GDM1 (cell line): ENCODE data around the gene CHRND.
"Not testable (repeated sequence)": the region's sequence is repeated elsewhere in the genome, so short reads cannot be mapped to it uniquely, and the experiment has no call there.

Source experiments
- DNase-seq: peaks from one replicate; lab custom pipeline; 2025; lab: John Stamatoyannopoulos, UW

The CHRND gene

DNA sequence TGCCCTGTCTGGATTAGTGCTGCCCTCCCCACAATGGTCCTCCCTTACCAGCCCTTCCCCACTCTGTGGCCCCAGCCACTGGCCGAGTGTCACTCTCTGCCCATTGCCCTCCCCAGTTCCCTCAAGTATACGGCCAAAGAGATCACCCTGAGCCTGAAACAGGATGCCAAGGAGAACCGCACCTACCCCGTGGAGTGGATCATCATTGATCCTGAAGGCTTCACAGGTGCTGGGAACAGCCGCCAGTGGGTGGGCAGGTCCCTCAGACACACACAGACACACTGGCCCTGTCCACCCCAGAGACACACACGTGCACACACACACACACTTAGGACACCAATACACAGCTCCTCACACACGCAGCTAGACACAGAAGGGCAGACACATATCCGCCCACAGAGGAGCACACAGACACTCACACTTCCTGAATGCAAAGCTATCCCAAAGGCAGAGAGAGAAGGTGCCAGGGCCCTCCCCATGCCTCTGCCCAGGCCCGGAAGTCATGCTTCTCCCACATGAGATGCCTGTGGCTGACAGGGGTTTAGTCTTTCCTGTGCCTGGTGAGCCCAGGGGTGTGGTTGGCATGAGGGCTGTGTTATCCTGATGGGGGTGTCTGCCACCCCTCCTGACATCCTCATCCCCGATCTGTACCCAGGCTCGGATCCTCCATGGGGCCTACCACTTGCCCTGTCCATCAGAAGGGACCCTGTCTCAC is 2.9 kb downstream of the CHRND start:
- no peak for DNase-seq

- no peak for DNase-seq
These were observed 4.0 kb downstream of the CHRND start for GRCh38 chr2:232529806-232530547.

- DNase-seq: no peak
These were observed 4.8 kb downstream of the CHRND start for GRCh38 chr2:232530626-232531260.

DNA sequence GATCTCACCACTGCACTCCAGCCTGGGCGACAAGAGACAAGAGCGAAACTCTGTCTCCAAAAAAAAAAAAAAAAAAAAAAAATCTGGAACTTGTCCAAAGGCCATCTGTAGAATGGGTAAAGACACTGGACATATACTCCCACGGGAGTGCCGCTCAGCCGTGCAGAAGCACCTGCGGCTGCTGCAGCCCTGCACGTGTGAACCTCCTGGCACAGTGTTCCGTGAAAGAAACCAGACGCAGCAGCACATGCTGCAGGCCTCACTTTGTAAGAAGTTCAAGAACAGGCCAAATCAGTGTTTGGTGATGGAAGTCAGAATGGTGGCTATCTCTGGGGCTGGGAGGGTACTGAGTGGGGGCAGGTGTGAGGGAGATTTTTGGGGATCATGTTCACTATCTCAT is 6.5 kb downstream of the CHRND start:
- DNase-seq: no peak

GRCh38 chr2:232532821-232533220 is 6.9 kb downstream of the CHRND start:
- DNase-seq: not testable (repeated sequence)

DNA sequence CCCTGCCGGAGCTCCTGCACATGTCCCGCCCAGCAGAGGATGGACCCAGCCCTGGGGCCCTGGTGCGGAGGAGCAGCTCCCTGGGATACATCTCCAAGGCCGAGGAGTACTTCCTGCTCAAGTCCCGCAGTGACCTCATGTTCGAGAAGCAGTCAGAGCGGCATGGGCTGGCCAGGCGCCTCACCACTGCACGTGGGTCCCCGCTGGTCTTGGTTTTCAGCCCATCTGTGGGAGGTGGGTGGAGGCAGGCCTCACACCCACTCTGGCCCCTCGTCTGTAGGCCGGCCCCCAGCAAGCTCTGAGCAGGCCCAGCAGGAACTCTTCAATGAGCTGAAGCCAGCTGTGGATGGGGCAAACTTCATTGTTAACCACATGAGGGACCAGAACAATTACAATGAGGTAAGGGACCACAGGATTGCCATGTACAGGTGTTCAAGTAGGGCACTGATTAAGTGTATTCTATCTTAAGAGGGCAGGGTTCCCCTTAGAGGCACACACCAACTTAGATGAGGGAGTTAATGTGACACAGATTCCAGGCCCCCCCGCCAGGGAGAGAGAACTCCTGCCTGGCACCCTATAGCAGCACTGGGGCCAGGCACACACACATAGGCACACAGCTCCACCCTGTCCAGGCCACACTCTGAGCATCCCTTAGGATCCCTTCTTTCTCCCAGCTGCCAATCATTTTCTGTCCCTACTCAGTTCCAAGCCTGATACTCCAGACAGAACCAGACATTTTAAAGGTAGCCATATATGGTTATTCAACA is 8.2 kb downstream of the CHRND start:
- no peak for DNase-seq

DNA sequence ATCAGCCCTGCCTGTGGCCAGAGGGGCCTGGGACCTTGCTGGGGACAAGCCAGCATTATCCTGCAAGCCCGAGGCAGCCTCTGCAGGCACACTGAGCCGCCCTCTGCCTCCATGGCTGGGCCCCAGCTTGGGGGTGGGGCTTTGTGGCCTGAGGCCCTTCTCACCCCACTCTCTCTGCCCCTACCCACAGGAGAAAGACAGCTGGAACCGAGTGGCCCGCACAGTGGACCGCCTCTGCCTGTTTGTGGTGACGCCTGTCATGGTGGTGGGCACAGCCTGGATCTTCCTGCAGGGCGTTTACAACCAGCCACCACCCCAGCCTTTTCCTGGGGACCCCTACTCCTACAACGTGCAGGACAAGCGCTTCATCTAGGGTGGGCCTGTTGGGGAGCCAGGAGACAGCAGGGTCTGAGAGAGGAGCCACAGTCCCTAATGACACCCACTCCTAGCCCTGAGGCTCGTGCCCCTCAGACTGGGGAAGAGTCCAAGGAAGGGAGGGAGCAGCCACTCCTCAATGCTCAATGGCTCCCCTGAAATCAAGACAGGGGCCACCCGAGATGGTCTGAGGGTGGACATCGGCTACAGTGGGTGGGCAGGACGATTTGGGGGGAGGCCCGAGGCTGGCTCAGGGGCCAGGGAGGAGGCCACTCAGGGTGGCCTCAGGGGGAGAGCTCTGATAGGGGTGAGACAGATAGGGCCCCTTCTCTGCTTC is 9.1 kb downstream of the CHRND start:
- DNase-seq: no peak

DNA sequence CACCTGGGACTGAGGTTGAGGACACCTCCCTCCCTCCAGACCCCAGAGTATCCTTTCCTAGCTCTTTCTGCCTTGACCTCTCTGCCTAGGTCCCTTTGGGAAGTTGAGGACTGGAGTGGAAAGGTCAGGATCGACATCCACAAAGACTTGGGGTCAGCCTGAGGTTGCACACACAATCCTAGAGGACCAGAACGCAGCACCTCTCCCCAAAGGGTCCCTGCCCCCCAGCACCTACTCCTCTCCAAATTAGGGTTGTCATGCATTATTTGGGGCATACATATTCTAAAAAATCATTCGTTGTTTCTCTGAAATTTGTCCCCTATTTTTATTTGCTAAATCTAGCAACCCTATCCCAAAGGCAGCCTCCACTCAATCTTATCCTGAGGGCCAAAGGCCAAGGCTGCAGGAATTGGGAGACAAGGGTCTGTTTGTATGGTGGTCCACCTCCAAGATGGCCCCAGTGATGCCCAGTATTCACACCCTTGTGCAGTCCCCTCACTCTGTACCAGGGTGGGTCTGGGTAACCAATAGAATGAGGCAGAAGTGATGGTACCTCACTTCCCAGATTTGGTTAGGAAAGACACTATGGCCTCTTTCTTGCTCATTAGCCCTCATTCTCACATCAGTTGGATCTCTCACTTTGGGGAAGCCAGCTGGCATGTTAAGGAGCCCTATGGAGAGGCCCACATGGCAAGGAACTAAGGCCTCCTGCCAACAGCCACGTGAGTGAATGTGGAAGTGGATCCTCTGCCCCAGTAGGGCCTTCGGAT is 10.0 kb downstream of the CHRND start:
- no peak for DNase-seq

GRCh38 chr2:232537079-232537478 is 11.1 kb downstream of the CHRND start:
- DNase-seq: no peak

DNA sequence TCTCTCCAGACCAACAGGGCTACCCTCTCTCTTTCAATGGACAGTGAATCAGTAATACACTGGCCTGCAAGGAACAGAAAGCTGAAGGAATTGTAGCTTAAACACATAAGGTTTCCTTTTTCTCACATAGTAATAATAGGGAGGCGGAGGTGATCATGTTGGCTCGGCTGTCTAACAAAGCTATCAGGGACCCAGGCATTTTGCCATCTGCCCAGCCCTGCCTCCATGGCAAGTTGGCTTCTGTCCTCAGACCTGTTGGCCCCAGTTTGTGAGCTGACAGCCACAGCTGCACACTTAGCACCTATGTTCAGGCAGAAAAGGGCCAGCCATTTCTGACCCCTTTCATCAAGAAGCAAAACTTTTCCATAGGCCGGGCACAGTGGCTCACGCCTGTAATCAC is 11.5 kb downstream of the CHRND start:
- DNase-seq: no peak

- DNase-seq: peak; percentile 10
These were observed 12.7 kb downstream of the CHRND start for GRCh38 chr2:232538671-232539070.

DNA sequence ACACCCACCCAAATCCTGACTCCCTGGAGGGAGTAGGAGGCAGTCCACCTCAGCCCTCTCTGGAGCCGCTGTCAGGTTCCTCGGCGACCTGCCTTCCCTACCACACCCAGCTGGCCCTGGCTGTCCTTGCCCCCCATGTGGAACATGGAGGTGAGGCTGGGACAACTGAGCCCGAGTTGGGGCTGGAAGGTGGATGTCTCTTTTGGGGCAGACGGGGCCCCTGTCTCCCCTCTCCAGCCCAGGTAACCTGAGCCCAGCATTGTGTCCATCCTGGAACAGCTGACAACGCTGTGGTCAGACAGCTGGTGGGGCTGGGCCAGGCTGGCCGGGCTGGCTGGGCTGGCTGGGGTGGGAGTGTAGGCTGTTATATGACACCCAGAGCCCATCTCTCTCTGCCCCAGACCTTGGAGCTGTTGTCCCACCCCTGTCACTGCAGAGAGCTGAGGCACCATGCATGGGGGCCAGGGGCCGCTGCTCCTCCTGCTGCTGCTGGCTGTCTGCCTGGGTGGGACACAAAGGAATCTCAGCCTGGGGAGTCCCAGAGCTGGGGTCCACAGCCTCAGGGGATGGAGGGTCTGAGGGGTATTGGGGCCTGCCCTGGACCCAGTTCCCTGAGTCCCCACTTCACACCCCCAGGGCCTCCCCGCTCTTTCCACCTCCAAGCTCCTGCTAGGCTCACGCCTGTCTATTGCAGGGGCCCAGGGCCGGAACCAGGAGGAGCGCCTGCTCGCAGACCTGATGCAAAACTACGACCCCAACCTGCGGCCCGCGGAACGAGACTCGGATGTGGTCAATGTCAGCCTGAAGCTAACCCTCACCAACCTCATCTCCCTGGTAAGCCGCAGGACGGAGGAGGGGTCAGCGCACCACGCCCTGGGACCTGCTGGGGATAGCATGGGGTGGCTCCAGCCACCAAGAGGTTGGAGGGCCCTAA is 13.6 kb downstream of the CHRND start, which contains the start of gene CHRNG:
CHRNG (plus strand) TSS at position 395 of the 934 bp plus-strand sequence; CDS start at position 451, 56 bp downstream.
- DNase-seq: no peak

DNA sequence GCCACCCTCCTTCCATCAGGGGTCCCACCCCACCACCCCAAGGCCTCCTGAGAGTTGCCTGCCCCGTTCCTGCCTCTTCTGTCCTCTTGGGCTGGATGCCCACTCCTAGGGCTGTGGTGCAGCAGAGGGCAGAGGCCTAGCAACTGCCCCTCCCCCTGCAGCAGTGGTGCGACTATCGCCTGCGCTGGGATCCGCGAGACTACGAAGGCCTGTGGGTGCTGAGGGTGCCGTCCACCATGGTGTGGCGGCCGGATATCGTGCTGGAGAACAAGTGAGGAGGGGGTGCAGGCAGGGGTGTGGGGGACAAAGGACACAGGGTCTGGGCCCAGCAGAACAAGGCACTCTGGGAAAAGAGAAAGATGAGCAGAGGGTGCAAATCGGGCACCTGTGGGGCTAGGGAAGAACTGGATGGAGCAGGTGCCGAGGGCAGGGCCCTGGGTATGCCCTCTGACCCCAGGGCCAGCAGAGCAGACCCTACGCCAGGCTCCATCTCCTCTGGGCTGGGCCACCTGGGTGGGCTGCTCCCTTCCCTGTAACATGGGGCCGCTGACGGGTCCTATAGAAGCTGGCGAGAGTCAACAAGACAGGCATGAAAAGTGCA is 14.6 kb downstream of the CHRND start:
- no peak for DNase-seq

GRCh38 chr2:232541195-232541960 is 15.4 kb downstream of the CHRND start:
- DNase-seq: no peak

DNA sequence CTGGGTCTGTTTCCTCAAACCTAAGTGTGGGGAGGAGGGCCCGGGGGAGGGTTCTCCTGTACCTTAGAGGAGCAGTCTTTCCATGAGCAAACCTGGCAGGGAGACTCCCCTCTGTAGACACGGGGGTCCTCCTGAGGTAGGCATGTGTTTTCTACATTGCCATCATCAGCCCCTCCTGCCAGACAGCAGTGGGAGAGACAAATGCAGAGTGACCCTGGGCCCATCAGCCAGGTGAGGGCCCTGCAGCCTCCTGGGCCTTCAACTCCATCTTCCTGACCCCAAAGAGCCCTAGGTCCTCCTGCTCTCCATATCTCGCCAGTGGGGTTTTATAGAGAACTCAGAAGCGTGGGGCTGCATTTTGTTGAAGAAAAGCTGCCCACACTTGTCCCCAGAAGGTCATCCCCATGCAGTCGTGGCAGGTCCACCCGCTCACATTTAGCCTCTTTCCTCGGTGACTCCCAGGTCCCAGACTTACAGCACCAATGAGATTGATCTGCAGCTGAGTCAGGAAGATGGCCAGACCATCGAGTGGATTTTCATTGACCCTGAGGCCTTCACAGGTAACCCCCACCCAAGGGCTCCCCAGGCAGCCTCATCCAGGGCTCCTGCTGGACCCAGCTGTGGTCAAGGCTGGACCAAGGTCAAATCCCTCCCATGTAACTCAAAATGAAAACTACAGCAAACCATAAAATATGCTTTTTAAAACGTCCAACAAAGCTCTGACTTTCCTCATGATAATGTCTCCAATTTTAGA is 16.2 kb downstream of the CHRND start:
- no peak for DNase-seq

- no peak for DNase-seq
These were observed 16.9 kb downstream of the CHRND start for GRCh38 chr2:232542715-232543467.

GRCh38 chr2:232543491-232543890 is 17.5 kb downstream of the CHRND start:
- DNase-seq: no peak
